CD14-positive monocyte (primary cell): Measurements from ENCODE around the gene CMTM4. TPM values are rescaled to one million over a fixed set of nuclear protein-coding genes. Genes with fewer than 3 reads are reported as not detected.

Source experiments
- DNase-seq, 3 donors: peaks; one replicate each; pipeline ENCODE4 v3.0.0-alpha.2; 2011 to 2022
- H2AFZ ChIP-seq: 2 replicates; pipeline ENCODE4 v1.6.0; 2012; ENCODE audit warnings: mild to moderate bottlenecking, low read depth, low read length, inconsistent platforms; ENCODE audit not compliant: insufficient read depth, poor library complexity, severe bottlenecking
- H3K27ac ChIP-seq, 2 donors: 1 replicate in 1 of 2; 2 replicates in 1 of 2; pipeline ENCODE4 v1.5.1; 2012 to 2013; ENCODE audit warnings: low read length in 2 of 2, control low read depth in 1 of 2, inconsistent platforms in 1 of 2, low read depth in 1 of 2, mild to moderate bottlenecking in 1 of 2
- H3K27me3 ChIP-seq, 2 donors: one replicate each; pipeline versions ENCODE4 v1.6.0 to v1.6.1; 2011 to 2013; ENCODE audit warnings: low read length in 2 of 2; ENCODE audit not compliant: control insufficient read depth in 2 of 2, insufficient read depth in 2 of 2
- H3K36me3 ChIP-seq, 2 donors: replicated peaks in 1 of 2; 1 replicate in 1 of 2; 2 replicates in 1 of 2; pipeline versions ENCODE4 v1.5.1 to v1.6.1; 2012 to 2013; ENCODE audit warnings: low read length in 2 of 2, control low read depth in 1 of 2, inconsistent platforms in 1 of 2, mild to moderate bottlenecking in 1 of 2; ENCODE audit not compliant: insufficient read depth in 2 of 2, control insufficient read depth in 1 of 2
- H3K4me1 ChIP-seq, 2 donors: 1 replicate in 1 of 2; 2 replicates in 1 of 2; pipeline versions ENCODE4 v1.5.1 to v1.6.1; 2012 to 2013; ENCODE audit warnings: low read length in 2 of 2, control low read depth in 1 of 2, inconsistent platforms in 1 of 2, mild to moderate bottlenecking in 1 of 2, moderate library complexity in 1 of 2; ENCODE audit not compliant: insufficient read depth in 2 of 2, control insufficient read depth in 1 of 2
- H3K4me2 ChIP-seq: replicated peaks from 2 replicates; pipeline ENCODE3; 2012; ENCODE audit warnings: low read length, moderate library complexity, mild to moderate bottlenecking; ENCODE audit not compliant: poor library complexity, severe bottlenecking; ENCODE audit errors: extremely low read depth
- H3K4me3 ChIP-seq, 3 experiments: fragments of 200-600 bp in 1 of 3; sonication (generic) in 1 of 3; replicated peaks in 1 of 3; 1 replicate in 2 of 3; 2 replicates in 1 of 3; pipeline ENCODE4 v1.5.1; 2011 to 2013; ENCODE audit warnings: low read length in 3 of 3, mild to moderate bottlenecking in 3 of 3, control low read depth in 2 of 3, low read depth in 2 of 3, inconsistent platforms in 1 of 3, moderate library complexity in 1 of 3
- H3K79me2 ChIP-seq: 2 replicates; pipeline ENCODE4 v1.6.0; 2012; ENCODE audit warnings: mild to moderate bottlenecking, control low read depth, inconsistent platforms, low read length, moderate library complexity; ENCODE audit not compliant: insufficient read depth
- H3K9ac ChIP-seq: 2 replicates; pipeline ENCODE4 v1.6.0; 2017; ENCODE audit warnings: low read length, mild to moderate bottlenecking; ENCODE audit not compliant: insufficient read depth, poor library complexity, severe bottlenecking
- H3K9me3 ChIP-seq, 2 donors: replicated peaks in 1 of 2; 1 replicate in 1 of 2; 2 replicates in 1 of 2; pipeline versions ENCODE4 v1.5.1 to v1.6.1; 2012 to 2013; ENCODE audit warnings: low read length in 2 of 2, control low read depth in 1 of 2; ENCODE audit not compliant: control insufficient read depth in 1 of 2, insufficient read depth in 1 of 2
- H4K20me1 ChIP-seq: 2 replicates; pipeline ENCODE4 v1.6.0; 2012; ENCODE audit warnings: mild to moderate bottlenecking, low read length, control low read depth, moderate library complexity; ENCODE audit not compliant: insufficient read depth
- H3K27ac Mint-ChIP-seq, 7 donors: one replicate each; pipeline ENCODE4 v1.8.0; 2020; ENCODE audit warnings: mild to moderate bottlenecking in 7 of 7, mixed read lengths in 7 of 7, moderate library complexity in 6 of 7, inconsistent platforms in 2 of 7
- H3K27me3 Mint-ChIP-seq, 3 donors: one replicate each; pipeline ENCODE4 v1.8.0; 2021 to 2022; ENCODE audit warnings: low read depth in 3 of 3, mild to moderate bottlenecking in 3 of 3, mixed read lengths in 3 of 3, moderate library complexity in 3 of 3, inconsistent platforms in 1 of 3
- H3K36me3 Mint-ChIP-seq, 2 donors: one replicate each; pipeline ENCODE4 v1.8.0; 2020; ENCODE audit warnings: mixed read lengths in 2 of 2, inconsistent platforms in 1 of 2, mild to moderate bottlenecking in 1 of 2
- H3K4me1 Mint-ChIP-seq: one replicate; pipeline ENCODE4 v1.8.0; 2020; ENCODE audit warnings: mild to moderate bottlenecking, mixed read lengths
- H3K4me3 Mint-ChIP-seq, 2 donors: one replicate each; pipeline ENCODE4 v1.8.0; 2020; ENCODE audit warnings: mild to moderate bottlenecking in 2 of 2, mixed read lengths in 2 of 2, moderate library complexity in 1 of 2
- H3K9me3 Mint-ChIP-seq, 7 donors: one replicate each; pipeline ENCODE4 v1.8.0; 2020 to 2022; ENCODE audit warnings: mixed read lengths in 7 of 7, mild to moderate bottlenecking in 6 of 7, moderate library complexity in 6 of 7, inconsistent platforms in 2 of 7
- CTCF ChIP-seq: fragments of 200-600 bp; IDR thresholded peaks from one replicate; pipeline ENCODE4 v1.8.0; 2022; ENCODE audit warnings: antibody characterized with exemption, mild to moderate bottlenecking
- WGBS: methylation state at CpG from one replicate; pipeline ENCODE4 v1.1.5; 2013; ENCODE audit warnings: missing lambda C conversion rate; ENCODE audit not compliant: insufficient coverage; 5-methylcytosine and 5-hydroxymethylcytosine counted together
- intact Hi-C, 2 donors: fragments of 100-400 bp; cut with micrococcal nuclease; formaldehyde crosslinking; loops; one replicate each; pipeline versions ENCODE4 v1.15.0 to v1.15.1; 2023
- polyA plus RNA-seq, 3 donors: library from polyadenylated mRNA; depleted of rRNA in 1 of 3; unstranded in 2 of 3; stranded (reverse) in 1 of 3; fragments of 300-500 nt in 2 of 3; fragments of >200 nt in 1 of 3; fragmentation: Illumina TruSeq in 2 of 3; gene quantifications; 1 replicate in 2 of 3; 2 replicates in 1 of 3; pipeline ENCODE4 v1.2.3, GENCODE V29; 2012 to 2021

CMTM4 gene
- polyA plus RNA-seq, 3 donors, result 0.41 to 21.2 (median 0.45) TPM

- peaks cover 6 to 8% of the 10 kb centered on the region in 2 donors for H3K36me3 Mint-ChIP-seq
- Histone ChIP-seq H4K20me1 (no peaks in the 10 kb centered on the region), H2AFZ (no peak overlapping the region)
These were observed 17.5 kb upstream of the CMTM4 start for GRCh38 chr16:66714062-66714461.

GRCh38 chr16:66713076-66713475 is 16.5 kb upstream of the CMTM4 start:
- Mint-ChIP-seq H3K9me3 (peaks cover 0 to 7% (median 3%) of the 10 kb centered on the region in 7 donors), H3K4me1 (peaks cover 4% of the 10 kb centered on the region), H3K36me3 (peaks cover under 1% of the 10 kb centered on the region in 2 donors), H3K27ac (peak overlapping the region in 1 of 7 donors; percentile 30), H3K4me3 (no peak overlapping the region), H3K27me3 (peaks cover 0 to 7% (median 2%) of the 10 kb centered on the region in 3 donors)
- TF ChIP-seq CTCF, result no peak
- WGBS, result 100% methylated on average over 1 of the region's 2 CpGs
- H3K27ac ChIP-seq, result no peak overlapping the region
- no peak overlapping the region for H3K9ac ChIP-seq
- peaks cover 0 to 2% of the 10 kb centered on the region in 2 donors for H3K36me3 ChIP-seq
- DNase-seq, result no peak
- H3K4me2 ChIP-seq, result no peak overlapping the region
- H2AFZ ChIP-seq, result no peak overlapping the region
- no peaks in the 10 kb centered on the region for H3K79me2 ChIP-seq
- no peaks in the 10 kb centered on the region for H3K4me1 ChIP-seq
- H4K20me1 ChIP-seq, result no peaks in the 10 kb centered on the region
- peaks cover 0 to 9% of the 10 kb centered on the region in 2 donors for H3K9me3 ChIP-seq
- H3K4me3 ChIP-seq, result no peak overlapping the region
- intact Hi-C loops, result loop anchor here in 1 of 2 donors (10.0 kb wide), 1 partner anchor 48 kb away; no protein-coding TSS in a partner anchor
- no peaks in the 10 kb centered on the region for H3K27me3 ChIP-seq

More at GRCh38 chr16:66714062-66714461, 17.5 kb upstream of the CMTM4 start:
- no peak overlapping the region for H3K4me2 ChIP-seq
- no peak overlapping the region for H3K9ac ChIP-seq
- Mint-ChIP-seq H3K27ac (peak overlapping the region in 1 of 7 donors; percentile 12), H3K4me3 (no peak overlapping the region), H3K27me3 (peaks cover 0 to 7% (median 2%) of the 10 kb centered on the region in 3 donors), H3K4me1 (peaks cover 4% of the 10 kb centered on the region), H3K9me3 (peaks cover 0 to 7% (median 3%) of the 10 kb centered on the region in 7 donors)
- H3K27me3 ChIP-seq, result no peaks in the 10 kb centered on the region
- H3K36me3 ChIP-seq, result peaks cover 3 to 10% of the 10 kb centered on the region in 2 donors
- H3K4me3 ChIP-seq, result no peak overlapping the region
- H3K79me2 ChIP-seq, result no peaks in the 10 kb centered on the region
- H3K27ac ChIP-seq, result no peak overlapping the region
- WGBS, result 96% methylated on average over 4 of the region's 6 CpGs
- intact Hi-C loops, result loop anchor here in 1 of 2 donors (10.0 kb wide), 1 partner anchor 49 kb away; no protein-coding TSS in a partner anchor
- no peak for DNase-seq
- peaks cover 0 to 9% of the 10 kb centered on the region in 2 donors for H3K9me3 ChIP-seq
- TF ChIP-seq CTCF, result no peak
- no peaks in the 10 kb centered on the region for H3K4me1 ChIP-seq
